HepG2 (cell line): ENCODE measurements around the gene STS. TPM values are rescaled to one million over a fixed set of nuclear protein-coding genes. Genes with fewer than 3 reads are reported as not detected.

ENCODE experiments used
- ATAC-seq: fragments of 200-7000 bp; cut with Tn5 transposase; 3 replicates; pipeline ENCODE4 v1.9.1; 2020; ENCODE audit warnings: mild to moderate bottlenecking, moderate library complexity
- BruUV-seq: library from RNA; stranded (reverse); fragments of 400-500 nt; replicated peaks from 2 replicates; lab custom pipeline; 2021; lab: Mats Ljungman, UMichigan
- CTCF ChIA-PET: fragments of 300-600 bp; formaldehyde crosslinking; extraction: SDS; loops from one replicate; lab custom pipeline; 2021; ENCODE audit warnings: low total read pairs, inconsistent platforms, low intra/inter-chr PET ratio; lab: Yijun Ruan, JAX
- POLR2A ChIA-PET: fragments of 350-600 bp; sonication (Branson Sonifier 250); formaldehyde crosslinking; loops from one replicate; lab custom pipeline; 2020; ENCODE audit warnings: antibody characterized with exemption, inconsistent platforms; lab: Yijun Ruan, JAX
- DNase-seq: peaks from one replicate; pipeline ENCODE4 v3.0.0-alpha.2; 2015; ENCODE audit warnings: low spot score
- FAIRE-seq: peaks from 3 replicates; lab custom pipeline; 2011; peaks lifted over from hg19 to GRCh38; lab: Jason Lieb, UNC
- H2AFZ ChIP-seq: one replicate; pipeline ENCODE4 v1.6.1; 2011; ENCODE audit warnings: low read length, inconsistent platforms
- H3K27ac ChIP-seq: fragments of 300-600 bp; 3 replicates; pipeline ENCODE4 v1.8.0; 2011; ENCODE audit warnings: mixed run types, mild to moderate bottlenecking, mixed read lengths, low read length, inconsistent platforms; ENCODE audit not compliant: insufficient read depth; ENCODE audit errors: extremely low read length
- H3K27me3 ChIP-seq, 2 experiments: fragments of 200-600 bp in 1 of 2; 2 replicates in 1 of 2; 3 replicates in 1 of 2; pipeline versions ENCODE4 v1.6.0 to v1.8.0; 2011; ENCODE audit warnings: low read length in 2 of 2, mild to moderate bottlenecking in 2 of 2, moderate library complexity in 2 of 2, inconsistent platforms in 1 of 2; ENCODE audit not compliant: insufficient read depth in 2 of 2, control insufficient read depth in 1 of 2
- H3K36me3 ChIP-seq, 2 experiments: fragments of 200-600 bp in 1 of 2; replicated peaks in 1 of 2; 2 replicates in 1 of 2; 3 replicates in 1 of 2; pipeline versions ENCODE4 v1.5.1 to v1.8.0; 2011; ENCODE audit warnings: low read length in 2 of 2, inconsistent platforms in 1 of 2; ENCODE audit not compliant: insufficient read depth in 2 of 2, control insufficient read depth in 1 of 2
- H3K4me1 ChIP-seq: 2 replicates; pipeline ENCODE4 v1.5.1; 2012; ENCODE audit warnings: low read length, inconsistent platforms; ENCODE audit not compliant: insufficient read depth
- H3K4me2 ChIP-seq: 2 replicates; pipeline ENCODE4 v1.6.0; 2011; ENCODE audit warnings: low read depth, low read length, inconsistent platforms
- H3K4me3 ChIP-seq, 3 experiments: fragments of 200-600 bp in 1 of 3; sonication (generic), shearing (Covaris generic) in 1 of 3; replicated peaks in 1 of 3; 2 replicates each; pipeline ENCODE4 v1.5.1; 2011 to 2016; ENCODE audit warnings: low read length in 3 of 3, inconsistent platforms in 2 of 3, low read depth in 2 of 3, mild to moderate bottlenecking in 2 of 3, control low read depth in 1 of 3, mixed read lengths in 1 of 3; ENCODE audit not compliant: insufficient read depth in 1 of 3
- H3K79me2 ChIP-seq: one replicate; pipeline ENCODE4 v1.6.1; 2011; ENCODE audit warnings: low read length, inconsistent platforms; ENCODE audit not compliant: insufficient read depth
- H3K9ac ChIP-seq: 2 replicates; pipeline ENCODE4 v1.6.0; 2011; ENCODE audit warnings: mild to moderate bottlenecking, low read depth, low read length, inconsistent platforms; ENCODE audit not compliant: insufficient read depth
- H3K9me3 ChIP-seq: 2 replicates; pipeline ENCODE4 v1.5.1; 2012; ENCODE audit warnings: mild to moderate bottlenecking, low read length
- H4K20me1 ChIP-seq: 2 replicates; pipeline ENCODE4 v1.6.0; 2011; ENCODE audit warnings: inconsistent platforms, mild to moderate bottlenecking, low read length, moderate library complexity; ENCODE audit not compliant: insufficient read depth
- ATF7 ChIP-seq, 2 experiments: fragments of 450-650 bp in 1 of 2; sonication (generic) in 1 of 2; formaldehyde crosslinking in 1 of 2; IDR thresholded peaks; 2 replicates each; pipeline versions ENCODE4 v1.4.0 to v1.6.1; 2016 to 2020; ENCODE audit warnings: antibody characterized with exemption in 1 of 2, mild to moderate bottlenecking in 1 of 2, missing genetic modification reagents in 1 of 2
- KAT2B ChIP-seq: fragments of 150-350 bp; IDR thresholded peaks from 2 replicates; pipeline ENCODE4 v1.6.1; 2014; ENCODE audit warnings: low read depth, low read length, borderline replicate concordance
- TBX3 ChIP-seq: fragments of 450-650 bp; IDR thresholded peaks from 2 replicates; pipeline ENCODE4 v1.6.1; 2017; ENCODE audit warnings: antibody characterized with exemption, mild to moderate bottlenecking, inconsistent platforms, borderline replicate concordance
- TP53 ChIP-seq: sonication (generic); formaldehyde crosslinking; conservative IDR thresholded peaks from 2 replicates; pipeline ENCODE4 v1.4.0; 2020; ENCODE audit warnings: missing genetic modification reagents
- ZFP91 ChIP-seq: sonication (generic); formaldehyde crosslinking; IDR thresholded peaks from 2 replicates; pipeline ENCODE4 v1.9.0; 2022; ENCODE audit warnings: missing genetic modification reagents, mild to moderate bottlenecking, borderline replicate concordance
- ZMYM2 ChIP-seq: sonication (generic); formaldehyde crosslinking; IDR thresholded peaks from 2 replicates; pipeline ENCODE4 v1.8.0; 2022; ENCODE audit warnings: mild to moderate bottlenecking, missing genetic modification reagents
- ZNF572 ChIP-seq: sonication (generic); formaldehyde crosslinking; IDR thresholded peaks from 2 replicates; pipeline ENCODE4 v1.5.1; 2020; ENCODE audit warnings: mild to moderate bottlenecking, missing genetic modification reagents
- ZSCAN20 ChIP-seq: sonication (generic); formaldehyde crosslinking; IDR thresholded peaks from 2 replicates; pipeline ENCODE4 v1.4.0; 2020; ENCODE audit warnings: missing genetic modification reagents, mild to moderate bottlenecking, borderline replicate concordance
- ZSCAN22 ChIP-seq: sonication (generic); formaldehyde crosslinking; IDR thresholded peaks from 2 replicates; pipeline ENCODE4 v1.4.0; 2020; ENCODE audit warnings: mild to moderate bottlenecking, missing genetic modification reagents
- WGBS: methylation state at CpG from one replicate; pipeline ENCODE4 v1.1.6; 2017; ENCODE audit warnings: low lambda C conversion rate; 5-methylcytosine and 5-hydroxymethylcytosine counted together
- in situ Hi-C: cut with HindIII; loops from 2 replicates; pipeline ENCODE4 v1.10.0; 2017; ENCODE audit warnings: low pct_unique_long_range_greater_than_20kb; ENCODE audit not compliant: extremely low pct_ligation_motif_present
- intact Hi-C: fragments of 100-400 bp; cut with micrococcal nuclease; formaldehyde crosslinking; loops from one replicate; pipeline ENCODE4 v1.10.0; 2022; ENCODE audit not compliant: unreplicated experiment
- polyA plus RNA-seq, 8 experiments: library from polyadenylated mRNA; depleted of rRNA in 3 of 8; stranded (reverse) in 7 of 8; unstranded in 1 of 8; fragments of >200 nt; fragmentation: Illumina TruSeq in 4 of 8; extraction: Trizol in 4 of 8; gene quantifications; 2 replicates each; pipeline versions ENCODE4 v1.2.1 to v1.2.3, GENCODE V29; 2011 to 2016; ENCODE audit warnings: low read depth in 4 of 8, missing spikeins in 1 of 8, mixed read lengths in 1 of 8; ENCODE audit not compliant: insufficient read depth in 1 of 8
- total RNA-seq, 5 experiments: library from RNA; depleted of rRNA; stranded (reverse); fragments of >200 nt; fragmentation: Illumina TruSeq; extraction: Trizol; gene quantifications; 2 replicates each; pipeline ENCODE4 v1.2.3, GENCODE V29; 2016; ENCODE audit warnings: low read depth in 1 of 5

STS gene
- total and polyA plus RNA-seq, 2 of the 13 experiments (the other 11 are each of a cell fraction or from before 2014, with no cell fraction given) = 0.87 to 1.5 TPM

GRCh38 chrX:7184816-7185215 is 37.3 kb downstream of the STS start (continued):
- TF ChIP-seq ZMYM2 (CRISPR knock-in tag) (no peak), ZFP91 (no peak), TBX3 (no peak), TP53 (CRISPR knock-in tag) (no peak), ZSCAN22 (no peak), ZNF572 (CRISPR knock-in tag) (no peak)

- BruUV-seq = no TSS peak
- FAIRE-seq (no peak), DNase-seq (no peak), ATAC-seq (no peak)
- no peaks in the 10 kb centered on the region; a peak in 1 of 5 replicates for H3K36me3 ChIP-seq
- no peak overlapping the region for H3K27ac ChIP-seq
- no peaks in the 10 kb centered on the region for H3K27me3 ChIP-seq
- no peaks in the 10 kb centered on the region for H4K20me1 ChIP-seq
- CTCF ChIA-PET = no interaction called here
- H2AFZ ChIP-seq = no peak overlapping the region
- intact Hi-C loops = no loop called here
- H3K9ac ChIP-seq = no peak overlapping the region
- no peak for TF ChIP-seq ZSCAN20 (CRISPR knock-in tag)
- no peak for TF ChIP-seq KAT2B
- TF ChIP-seq ATF7 (IDR thresholded peaks at IDR 0.05) = peak; percentile 29; the same call in 1 of the 2 replicates
- TF ChIP-seq ATF7 (CRISPR knock-in tag; IDR thresholded peaks at IDR 0.05) = no peak
- H3K4me2 ChIP-seq = no peak overlapping the region
- no peaks in the 10 kb centered on the region for H3K9me3 ChIP-seq
- H3K79me2 ChIP-seq = no peaks in the 10 kb centered on the region
- in situ Hi-C loops = no loop called here
- WGBS = 81% methylated on average over 2 of the region's 2 CpGs
- no peak overlapping the region for H3K4me3 ChIP-seq
- H3K4me1 ChIP-seq = no peaks in the 10 kb centered on the region
- POLR2A ChIA-PET = no interaction called here
These were observed 41.2 kb downstream of the STS start for GRCh38 chrX:7188672-7189071.
